GM19467 (cell line): ENCODE results near the gene EIF4E2.

Source experiments
- ATAC-seq: cut with Tn5 transposase; IDR thresholded peaks from one replicate; pipeline ENCODE4 v1.9.1; 2021; ENCODE audit warnings: mild to moderate bottlenecking, moderate library complexity; ENCODE audit not compliant: unreplicated experiment

Gene EIF4E2

DNA sequence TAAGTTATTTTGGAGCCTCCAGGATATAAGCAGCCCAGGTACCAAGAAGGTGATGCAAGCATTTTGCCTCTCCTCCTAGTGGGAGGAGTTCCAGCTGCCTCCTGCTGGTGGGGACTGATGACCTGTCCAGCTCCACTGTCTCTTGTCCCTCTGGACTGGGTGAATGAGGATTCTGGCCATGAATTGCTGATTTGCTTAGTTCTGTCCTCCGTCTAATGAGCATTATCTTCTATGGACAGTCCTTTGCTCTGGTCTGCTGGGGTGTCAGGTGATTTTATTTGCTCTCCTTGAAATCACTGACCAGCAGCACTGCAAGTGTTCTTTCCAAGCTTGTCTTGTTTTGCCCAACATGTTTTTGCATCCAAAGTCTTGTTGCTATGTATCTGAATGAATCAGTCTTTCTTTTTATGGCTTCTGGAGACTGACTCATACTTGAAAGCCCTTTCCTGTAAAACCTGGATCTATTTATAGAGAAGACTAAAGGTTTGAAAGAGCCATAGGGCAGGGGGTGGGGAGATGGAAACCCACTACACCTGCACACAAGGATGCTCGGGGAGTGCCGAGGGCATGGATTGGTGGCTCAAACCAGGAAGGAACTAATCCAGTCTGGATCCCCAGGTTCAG lies 42.4 kb downstream of the EIF4E2 start:
- ATAC-seq = no peak

DNA sequence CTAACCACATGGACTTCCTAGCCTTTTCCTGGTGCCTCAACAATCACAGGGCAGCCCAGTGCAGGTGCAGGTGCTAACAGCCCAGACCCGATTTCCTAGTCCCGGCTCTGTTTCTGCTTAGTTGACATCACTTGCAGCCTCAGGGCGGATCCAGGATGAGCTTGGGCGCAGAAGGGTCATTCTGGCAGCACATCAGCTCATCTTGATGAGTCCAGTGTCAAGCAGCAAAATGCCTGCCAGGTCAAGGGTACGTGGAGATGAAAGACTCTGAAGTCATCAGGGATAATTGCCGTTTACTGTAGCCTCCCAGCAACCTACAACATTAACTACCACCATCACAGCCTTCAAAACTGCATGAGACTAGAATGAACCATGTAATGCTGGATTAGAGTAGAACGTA lies 43.5 kb downstream of the EIF4E2 start:
- ATAC-seq = no peak

DNA sequence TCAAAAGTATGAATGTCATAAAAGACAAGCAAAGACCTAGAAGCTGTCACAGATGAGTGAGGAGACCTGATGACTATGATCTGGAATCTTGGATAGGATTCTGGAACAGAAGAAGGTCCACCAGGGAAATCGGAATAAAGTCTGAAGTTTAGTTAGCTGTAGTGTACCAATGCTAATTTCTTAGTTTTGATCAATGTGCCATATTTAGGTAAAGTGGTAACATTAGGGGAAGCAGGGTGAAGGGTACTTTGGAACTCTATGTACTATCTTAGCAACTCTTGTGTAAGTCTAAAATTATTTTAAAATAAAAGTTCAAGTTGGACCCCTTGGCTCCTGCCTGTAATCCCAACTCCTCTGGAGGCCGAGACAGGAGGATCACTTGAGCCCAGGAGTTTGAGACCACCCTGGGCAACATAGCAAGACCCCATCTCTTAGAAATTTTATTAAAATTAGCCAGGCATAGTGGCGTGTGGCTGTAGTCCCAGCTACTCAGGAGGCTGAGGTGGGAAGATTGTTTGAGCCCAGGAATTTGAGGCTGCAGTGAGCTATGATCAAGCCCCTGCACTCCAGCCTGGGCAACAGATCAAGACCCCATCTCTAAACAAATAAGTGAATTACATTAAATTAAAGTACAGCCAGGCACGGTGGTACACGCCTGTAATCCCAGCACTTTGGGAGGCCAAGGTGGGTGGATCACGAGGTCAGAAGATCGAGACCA lies 47.0 kb downstream of the EIF4E2 start:
- no peak for ATAC-seq

DNA sequence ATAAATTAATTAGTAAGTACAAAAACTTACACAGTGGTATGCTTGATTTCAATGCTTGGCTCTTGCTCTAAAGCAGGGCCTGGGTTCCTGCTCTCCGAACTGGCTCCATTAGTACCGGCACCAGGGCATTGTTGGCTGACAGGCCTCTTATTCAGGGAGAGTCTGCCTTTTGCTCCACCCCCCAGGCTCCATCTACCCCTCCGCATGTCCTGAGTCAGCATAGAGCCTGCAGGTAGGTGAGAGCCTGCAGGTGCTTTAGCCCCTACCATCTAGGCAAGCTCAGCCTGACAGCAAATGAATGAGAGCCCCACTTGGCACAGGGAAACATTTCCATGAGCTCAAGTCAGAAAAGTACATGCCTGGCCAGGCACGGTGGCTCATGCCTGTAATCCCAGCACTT lies 47.8 kb downstream of the EIF4E2 start:
- no peak for ATAC-seq

DNA sequence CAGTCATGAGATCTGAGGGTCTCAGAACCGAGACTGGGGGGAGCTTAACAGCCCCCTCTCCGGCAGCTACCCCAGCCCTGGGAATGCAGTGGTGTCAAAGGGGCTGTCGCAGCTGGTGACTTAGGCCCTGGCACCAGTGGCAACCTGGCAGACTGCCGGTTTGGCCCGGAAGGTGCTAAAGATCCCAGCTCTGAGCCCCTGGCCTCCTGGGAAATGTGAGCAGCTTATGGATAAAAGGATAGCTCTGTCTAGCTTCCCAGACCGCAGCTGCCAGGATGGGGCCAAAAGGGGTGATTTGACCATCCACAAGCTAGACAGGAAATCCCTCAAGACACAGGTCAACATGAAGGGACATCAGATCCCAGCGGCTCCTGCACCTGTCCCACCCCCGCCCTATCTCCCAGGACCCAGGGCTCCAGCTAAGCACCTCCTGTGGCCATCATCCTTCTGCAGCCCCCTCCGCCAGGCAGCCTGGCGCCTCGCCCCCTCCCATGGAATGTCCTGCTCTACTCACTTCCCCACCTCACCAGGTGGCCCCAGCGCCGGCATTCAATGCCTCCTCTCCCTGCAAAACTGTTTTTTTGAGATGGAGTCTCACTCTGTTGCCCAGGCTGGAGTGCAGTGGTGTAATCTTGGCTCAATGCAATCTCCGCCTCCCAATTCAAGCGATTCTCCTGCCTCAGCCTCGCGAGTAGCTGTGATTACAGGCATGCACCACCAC lies 49.7 kb downstream of the EIF4E2 start:
- no peak for ATAC-seq

DNA sequence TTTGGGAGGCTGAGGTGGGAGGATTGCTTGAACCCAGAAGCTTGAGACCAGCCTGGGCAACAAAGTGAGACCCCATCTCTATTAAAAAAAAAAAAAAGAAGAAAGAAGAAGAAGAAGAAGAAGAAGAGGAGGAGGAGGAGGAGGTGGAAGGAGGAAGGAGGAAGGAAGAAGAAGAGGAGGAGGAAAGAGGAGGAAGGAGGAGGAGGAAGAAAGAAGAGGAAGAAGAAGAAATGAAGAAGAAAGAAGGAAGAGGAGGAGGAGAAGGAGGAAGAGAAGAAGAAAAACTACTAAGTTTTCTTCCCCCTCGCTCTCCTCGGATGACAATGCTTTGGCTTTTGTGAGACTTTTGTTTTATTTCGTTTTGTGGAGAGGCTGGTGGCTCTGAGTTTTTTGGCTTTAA lies 52.8 kb downstream of the EIF4E2 start:
- ATAC-seq = no peak

DNA sequence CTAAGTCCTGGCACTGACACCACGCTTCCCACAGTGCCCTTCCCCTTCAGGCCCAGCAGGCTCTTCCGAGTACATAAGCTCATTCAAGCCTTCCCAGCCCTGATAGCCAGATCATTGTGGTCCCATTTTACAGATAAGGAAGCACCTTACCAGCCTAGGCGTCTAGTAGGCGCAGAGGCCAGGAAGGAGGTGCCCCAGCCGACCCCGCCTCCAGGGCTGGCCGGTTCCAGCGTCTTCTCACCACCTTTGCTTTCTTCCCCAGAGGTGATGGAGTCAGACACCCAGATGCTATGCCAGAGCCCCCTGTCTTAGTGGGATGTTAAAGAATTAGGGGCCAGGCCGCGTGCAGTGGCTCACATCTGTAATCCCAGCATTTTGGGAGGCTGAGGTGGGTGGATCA lies 54.0 kb downstream of the EIF4E2 start:
- ATAC-seq = no peak

DNA sequence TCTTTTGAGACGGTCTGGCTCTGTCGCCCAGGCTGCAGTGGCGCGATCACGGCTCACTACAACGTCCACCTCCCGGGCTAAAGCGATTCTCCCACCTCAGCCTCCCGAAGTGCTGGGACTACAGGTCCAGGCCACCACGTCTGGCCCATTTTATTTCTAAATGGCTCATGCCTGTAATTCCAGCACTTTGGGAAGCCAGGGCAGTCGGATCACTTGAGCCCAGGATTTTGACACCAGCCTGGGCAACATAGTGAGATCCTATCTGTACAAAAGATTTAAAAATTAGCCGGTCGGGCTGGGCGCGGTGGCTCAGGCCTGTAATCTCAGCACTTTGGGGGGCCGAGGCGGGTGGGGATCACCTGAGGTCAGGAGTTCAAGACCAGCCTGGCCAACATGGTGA lies 56.5 kb downstream of the EIF4E2 start:
- no peak for ATAC-seq

DNA sequence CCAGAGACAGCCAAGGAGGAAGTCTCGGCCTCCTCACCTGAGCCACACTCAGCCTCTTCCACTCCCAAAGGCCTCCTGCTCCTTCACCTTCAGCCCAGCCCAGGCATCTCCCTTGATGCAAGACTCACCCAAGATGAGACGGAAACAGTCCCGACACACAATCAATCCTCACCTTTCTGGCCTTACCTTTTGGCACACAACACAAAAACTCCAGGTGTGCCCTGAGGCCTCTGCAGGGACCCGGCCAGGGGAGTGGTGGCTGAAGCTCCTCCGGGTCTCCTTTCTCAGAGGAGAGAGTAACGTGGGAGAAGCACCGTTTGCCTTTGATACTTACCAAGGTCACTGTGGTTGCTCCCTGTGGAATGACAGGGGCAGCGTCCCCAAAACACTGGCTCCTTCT lies 59.1 kb downstream of the EIF4E2 start:
- no peak for ATAC-seq

DNA sequence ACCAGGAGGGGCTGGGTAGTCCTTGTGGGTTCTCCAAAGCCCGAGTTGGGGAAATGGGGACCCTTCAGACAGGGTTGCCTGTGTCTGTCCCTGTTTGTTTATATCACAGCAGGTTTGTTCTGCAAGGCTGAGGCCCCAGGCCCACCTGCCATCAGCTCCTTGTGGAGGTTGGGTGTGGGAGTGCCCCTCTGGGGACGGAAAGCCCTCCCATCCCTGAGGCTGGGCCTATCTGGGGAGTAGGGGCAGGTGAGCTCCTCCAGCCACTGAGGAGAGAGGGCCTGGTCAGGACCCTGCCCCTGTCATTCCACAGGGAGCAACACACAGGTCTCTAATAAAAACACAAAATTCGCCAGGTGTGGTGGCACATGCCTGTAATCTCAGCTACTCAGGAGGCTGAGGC lies 59.6 kb downstream of the EIF4E2 start:
- ATAC-seq = no peak

DNA sequence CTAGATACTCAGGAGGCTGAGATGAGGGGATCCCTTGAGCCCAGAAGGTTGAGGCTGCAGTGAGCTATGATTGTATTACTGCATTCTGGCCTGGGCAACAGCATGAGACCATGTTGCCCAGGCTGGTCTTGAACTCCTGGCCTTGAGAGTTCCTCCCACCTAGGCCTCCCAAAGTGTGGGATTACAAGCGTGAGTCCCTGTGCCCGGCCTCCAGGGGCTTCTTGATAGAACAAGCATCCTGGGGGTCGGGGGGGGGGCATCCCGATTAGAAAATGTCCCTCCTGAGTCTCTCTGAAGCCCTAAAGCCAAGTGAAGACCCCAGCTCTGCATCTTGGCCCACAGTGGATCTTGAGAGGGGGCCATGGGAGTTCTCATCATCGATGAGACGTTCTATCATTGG lies 60.6 kb downstream of the EIF4E2 start:
- no peak for ATAC-seq

DNA sequence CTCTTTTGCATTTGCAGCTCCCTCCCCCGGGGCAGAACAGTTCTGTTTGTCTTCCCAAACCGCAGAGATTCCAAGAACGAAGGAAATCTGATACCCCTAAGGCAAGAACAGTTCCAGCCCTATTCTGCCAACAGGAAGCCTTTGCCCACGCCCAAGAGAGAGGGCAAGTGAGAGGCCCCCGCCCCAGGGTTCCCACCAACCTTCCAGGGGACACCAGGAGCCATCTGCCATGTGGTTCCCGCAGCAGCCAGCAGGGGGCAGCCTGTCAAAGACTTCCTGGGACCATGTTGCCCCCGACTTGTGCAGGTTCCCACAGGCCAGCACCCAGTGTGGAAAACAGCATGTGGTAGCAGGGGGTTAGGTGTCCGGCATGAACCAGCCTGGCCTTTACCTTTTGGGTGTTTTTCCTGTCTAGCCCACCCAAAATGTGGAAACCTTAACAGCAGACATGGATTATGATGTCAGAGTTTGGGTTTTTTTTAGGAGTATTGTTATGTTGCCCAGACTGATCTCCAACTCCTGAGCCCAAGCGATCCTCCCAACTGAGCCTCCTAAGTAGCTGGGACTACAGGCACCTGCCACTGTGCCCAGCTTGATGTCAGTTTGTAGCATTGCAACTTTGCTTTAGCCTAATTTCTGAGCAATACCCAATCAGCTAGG lies 61.2 kb downstream of the EIF4E2 start:
- ATAC-seq = no peak

DNA sequence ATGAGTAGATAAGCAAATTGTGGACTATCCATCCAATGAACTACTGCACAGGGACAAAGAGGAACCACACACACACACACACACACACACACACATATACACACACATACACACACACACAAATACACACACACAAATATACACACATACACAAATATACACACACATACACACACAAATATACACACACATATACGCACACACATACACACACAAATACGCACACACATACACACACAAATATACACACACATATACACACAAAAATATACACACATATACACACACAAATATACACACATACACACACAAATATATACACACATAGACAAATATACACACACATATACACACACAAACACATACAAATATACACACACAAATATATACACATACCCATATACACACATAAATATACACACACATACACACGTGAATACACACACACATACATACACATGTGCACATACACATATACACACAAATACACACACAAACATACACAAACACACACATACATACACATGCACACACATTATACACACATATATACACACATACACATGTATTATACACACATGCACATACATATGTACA lies 63.1 kb downstream of the EIF4E2 start:
- ATAC-seq = no peak

DNA sequence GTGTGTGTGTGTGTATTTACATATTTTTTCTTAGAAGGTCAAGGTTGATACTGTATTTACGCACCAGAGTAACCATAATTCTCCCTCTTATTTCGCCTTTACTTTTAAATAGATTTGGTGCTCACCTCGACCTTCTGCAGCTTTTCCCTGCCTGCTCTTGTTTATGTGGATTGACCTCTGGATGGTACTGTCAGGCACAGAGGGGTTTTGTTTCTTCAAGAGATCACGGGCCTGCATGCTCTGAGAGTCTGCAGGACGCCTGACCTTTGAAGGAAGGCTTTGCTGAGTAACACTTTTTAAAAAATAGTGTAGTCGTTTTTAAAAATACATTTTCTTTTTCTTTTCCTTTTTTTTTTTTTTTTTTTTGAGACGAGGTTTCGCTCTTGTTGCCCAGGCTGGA lies 64.8 kb downstream of the EIF4E2 start:
- no peak for ATAC-seq
